SIG-M5 treated with dmso at 0.1 percent for 504 hours (cell line): ENCODE measurements around the gene TRIM45.
A peak's percentile ranks its signal among the peaks of the same experiment; 100 is the strongest.
"Not testable (repeated sequence)": the region's sequence is repeated elsewhere in the genome, so short reads cannot be mapped to it uniquely, and the experiment has no call there.

Experiments
- DNase-seq: peaks from one replicate; lab custom pipeline; 2025; ENCODE audit not compliant: unreplicated experiment; lab: John Stamatoyannopoulos, UW

The TRIM45 gene

DNA sequence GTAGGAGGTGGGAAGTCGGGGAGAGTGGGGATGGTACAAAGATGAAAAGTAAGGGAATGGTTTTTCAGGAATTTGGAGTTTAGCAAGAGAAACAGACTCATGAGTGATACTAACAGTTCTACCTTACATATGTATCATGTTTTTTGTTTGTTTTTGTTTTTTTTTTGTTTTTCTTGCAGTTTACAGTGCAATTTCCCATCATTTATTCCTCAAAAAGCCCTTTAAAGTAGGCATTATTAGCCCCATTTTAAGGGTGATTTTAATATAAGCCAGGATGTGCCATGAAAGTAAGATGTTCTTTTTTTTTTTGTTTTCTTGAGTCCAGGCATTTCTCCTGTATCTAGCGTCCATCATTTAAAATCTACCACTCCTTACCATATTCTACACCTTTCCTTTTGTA is 13.8 kb upstream of the TRIM45 start:
- no peak for DNase-seq

GRCh38 chr1:117130526-117130925 is 9.0 kb upstream of the TRIM45 start:
- DNase-seq, result no peak

DNA sequence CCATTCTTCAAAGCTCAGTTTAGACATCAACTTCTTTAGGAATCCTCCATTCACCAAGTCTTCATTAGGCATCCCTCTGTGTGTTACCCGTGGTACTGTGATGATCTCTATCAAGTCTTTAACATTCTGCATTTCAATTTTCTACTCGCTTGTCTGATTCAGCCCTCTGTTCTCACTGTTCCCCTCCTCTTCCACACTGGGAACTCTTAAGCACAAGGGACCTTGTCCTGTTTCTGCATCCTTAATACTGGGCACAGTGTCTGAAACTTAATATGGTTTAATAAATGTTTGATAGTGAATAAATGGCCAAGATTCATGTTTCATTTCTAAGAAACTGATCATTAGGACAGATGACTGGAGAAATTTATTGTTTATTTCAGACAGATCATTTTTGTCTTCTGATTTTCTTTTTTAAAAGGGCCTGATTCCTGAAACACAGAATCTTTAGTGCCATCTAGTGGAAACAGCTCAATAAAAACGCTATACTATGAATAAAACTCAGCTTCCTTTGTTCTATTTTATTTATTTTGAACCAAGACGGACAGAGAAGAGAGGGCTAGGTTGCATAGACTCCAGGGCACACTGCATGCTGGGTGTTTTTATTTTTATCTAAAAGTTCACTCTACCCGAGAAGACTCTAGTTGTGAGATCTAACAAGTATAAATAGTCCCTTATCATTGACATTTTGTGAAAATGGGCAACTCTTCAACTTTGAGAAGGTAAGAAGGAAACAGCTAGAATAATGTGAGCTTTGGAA is 7.0 kb upstream of the TRIM45 start:
- peak; percentile 64 for DNase-seq

- DNase-seq, result no peak
Observed at GRCh38 chr1:117127795-117128194, 6.2 kb upstream of the TRIM45 start.

- no peak for DNase-seq
Observed at GRCh38 chr1:117124661-117125060, 3.1 kb upstream of the TRIM45 start.

DNA sequence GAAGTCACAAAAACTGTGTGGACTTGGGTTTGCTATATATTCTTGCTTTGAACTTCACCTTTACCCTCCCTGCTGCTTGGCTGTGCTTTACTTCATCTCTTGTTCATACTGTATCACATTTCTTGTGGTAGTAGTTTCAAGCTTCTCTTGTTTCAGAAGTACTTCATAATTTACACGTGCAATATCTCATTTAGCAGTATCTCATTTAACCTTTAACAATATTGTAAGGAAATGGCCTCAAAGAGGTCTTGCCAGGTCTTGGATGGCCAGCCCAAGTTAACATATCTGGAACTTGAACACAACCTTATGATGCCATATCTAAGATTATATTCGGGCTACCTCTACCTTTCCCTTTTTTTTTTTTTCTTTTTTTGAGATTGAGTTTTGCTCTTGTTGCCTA is 1.7 kb upstream of the TRIM45 start:
- no peak for DNase-seq

- no peak for DNase-seq
Observed at GRCh38 chr1:117122330-117123025, 929 bp upstream of the TRIM45 start.

DNA sequence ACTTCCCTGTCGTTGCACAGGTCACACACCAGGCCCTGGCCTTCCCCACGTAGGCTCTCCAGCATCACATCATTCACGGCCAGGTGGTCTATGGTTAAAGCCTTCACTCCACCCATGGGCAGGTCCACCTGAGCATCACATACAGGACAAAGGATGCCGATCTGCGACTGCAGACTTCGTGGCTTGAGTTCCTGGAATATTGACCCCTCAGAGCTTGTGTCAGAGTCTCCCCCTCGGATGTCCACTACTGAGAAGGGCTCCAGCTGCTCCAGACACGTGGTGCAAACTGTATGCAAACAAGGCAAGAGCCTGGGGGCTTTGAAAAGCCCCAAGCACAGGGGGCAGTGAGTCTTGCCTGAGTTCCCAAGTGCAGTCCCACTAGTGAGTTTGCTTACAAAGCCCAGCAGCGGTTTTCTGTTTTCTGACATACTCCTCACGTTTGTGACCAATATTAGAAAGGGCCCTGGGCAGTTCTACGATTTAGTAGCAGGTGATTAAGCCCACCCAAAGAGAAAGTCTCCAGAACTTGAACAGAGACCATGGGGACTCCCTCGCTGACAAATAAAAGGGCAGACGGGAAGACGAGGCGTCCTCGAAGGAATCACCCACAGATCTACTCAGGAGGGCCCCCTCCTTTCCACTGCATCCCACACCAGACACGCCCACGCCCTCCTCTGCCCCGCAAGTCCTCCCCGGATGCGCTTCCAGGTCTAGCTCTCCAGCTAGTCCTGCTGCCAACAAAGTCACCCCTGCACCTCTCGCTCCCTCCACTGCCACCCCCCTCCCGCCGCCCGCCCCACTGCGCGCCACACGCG is 568 bp downstream of the TRIM45 start:
- DNase-seq, result peak; percentile 53

DNA sequence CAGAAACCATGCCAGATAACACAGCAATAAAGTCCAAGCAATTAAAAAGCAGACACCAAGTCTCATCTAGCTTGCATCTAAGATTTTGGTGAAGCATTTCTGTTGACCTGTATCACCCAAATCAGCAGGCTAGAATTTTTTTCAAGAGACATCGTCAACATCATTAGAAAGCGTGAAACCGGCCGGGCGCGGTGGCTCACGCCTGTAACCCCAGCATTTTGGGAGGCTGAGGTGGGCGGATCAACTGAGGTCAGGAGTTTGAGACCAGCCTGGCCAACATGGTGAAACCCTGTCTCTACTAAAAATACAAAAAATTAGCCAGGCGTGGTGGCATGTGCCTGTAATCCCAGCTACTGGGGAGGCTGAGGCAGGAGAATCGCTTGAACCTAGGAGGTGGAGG is 2.4 kb downstream of the TRIM45 start:
- not testable (repeated sequence) for DNase-seq

DNA sequence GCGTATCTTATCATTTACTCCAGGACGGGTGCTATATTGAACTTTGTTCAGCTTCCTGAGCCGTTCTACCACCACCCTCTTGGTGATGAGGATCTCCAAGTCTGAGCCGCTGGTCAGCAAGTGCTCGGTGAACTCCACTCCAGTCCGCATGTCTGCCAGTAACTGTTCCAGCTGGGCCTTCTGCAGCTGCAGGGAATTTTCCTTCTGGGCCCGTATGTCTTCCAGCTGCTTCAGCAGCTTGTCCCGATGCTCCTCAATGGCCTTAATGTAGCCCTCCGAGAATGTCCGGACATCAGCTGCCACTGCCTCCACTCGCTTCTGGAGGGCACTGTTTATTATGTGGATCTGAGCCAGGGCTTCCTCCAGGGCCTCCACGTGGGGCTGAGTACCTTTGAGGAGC is 3.4 kb downstream of the TRIM45 start:
- DNase-seq, result no peak

DNA sequence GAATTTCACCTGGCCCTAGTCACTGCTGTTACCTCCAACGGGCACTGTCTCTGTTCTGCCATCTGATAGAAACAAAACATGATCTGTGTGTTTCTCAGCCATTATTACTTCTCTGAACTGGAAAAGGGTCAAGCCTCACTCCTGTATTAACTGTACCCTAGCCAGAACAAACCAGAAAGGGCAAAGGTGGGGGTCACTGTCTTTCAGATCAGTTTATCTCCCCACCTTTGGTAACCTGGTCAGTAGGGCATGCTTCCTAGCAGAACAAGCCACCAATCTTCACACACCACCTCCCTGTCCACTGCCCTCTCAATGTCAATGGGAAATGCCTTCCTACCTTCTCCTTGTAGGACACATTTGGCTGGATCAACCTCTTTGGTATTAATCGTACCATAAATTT is 3.9 kb downstream of the TRIM45 start:
- no peak for DNase-seq

- DNase-seq, result no peak
Observed at GRCh38 chr1:117116784-117117130, 4.8 kb downstream of the TRIM45 start.

- no peak for DNase-seq
Observed at GRCh38 chr1:117116090-117116783, 5.3 kb downstream of the TRIM45 start.

DNA sequence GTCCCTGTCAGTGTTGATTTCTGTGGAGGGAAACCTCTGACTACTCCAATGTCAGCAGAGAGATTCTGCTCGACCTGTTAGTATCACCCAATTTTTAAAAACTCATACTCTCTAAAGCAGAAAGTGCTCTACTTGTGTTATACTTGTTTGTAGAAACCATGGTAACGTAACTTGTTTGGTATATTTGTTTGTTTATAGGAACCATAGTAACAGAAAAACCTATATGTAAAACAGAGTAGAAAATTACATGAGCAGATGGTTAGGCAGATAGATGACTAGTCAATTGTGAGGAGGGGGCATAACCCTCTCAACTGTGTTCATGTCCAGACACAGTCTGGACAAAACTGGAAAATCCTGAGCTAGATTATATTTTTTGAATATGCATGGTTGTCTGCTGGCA is 6.7 kb downstream of the TRIM45 start:
- no peak for DNase-seq

- no peak for DNase-seq
Observed at GRCh38 chr1:117113199-117113598, 8.3 kb downstream of the TRIM45 start.

DNA sequence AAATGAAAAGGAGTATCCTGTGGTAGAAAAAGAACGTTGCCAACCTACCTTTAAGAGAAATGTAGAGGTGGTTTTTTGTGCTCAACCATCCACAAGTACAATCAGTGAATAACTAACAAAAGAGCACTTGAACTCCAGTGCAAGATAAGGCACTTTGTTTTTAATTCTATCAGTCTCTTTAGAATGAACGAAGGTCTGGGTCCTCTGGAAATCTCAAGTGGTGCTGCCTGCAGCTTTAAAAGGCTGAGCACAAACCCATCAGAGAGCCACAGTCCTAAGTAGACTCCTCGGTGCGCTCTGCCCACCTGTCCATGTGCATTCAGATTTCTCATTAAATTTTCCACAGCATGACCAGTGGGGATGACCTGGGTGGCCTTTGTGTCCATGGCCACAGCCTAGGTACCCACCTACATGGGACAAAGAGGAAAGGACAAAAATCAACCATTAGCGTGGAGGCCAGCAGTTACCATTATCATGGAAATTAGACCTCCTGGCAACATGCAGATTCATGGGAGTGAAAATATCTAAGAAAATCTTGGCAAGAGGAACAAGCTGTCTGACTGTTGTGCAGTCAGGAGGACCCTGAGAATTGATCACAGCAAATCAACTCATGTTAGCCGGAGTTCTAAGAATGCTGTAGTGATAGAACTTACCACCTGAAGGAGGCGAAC is 9.4 kb downstream of the TRIM45 start:
- no peak for DNase-seq

GRCh38 chr1:117110774-117111173 is 10.8 kb downstream of the TRIM45 start:
- no peak for DNase-seq

- DNase-seq, result no peak
Observed at GRCh38 chr1:117107364-117107763, 14.2 kb downstream of the TRIM45 start.

DNA sequence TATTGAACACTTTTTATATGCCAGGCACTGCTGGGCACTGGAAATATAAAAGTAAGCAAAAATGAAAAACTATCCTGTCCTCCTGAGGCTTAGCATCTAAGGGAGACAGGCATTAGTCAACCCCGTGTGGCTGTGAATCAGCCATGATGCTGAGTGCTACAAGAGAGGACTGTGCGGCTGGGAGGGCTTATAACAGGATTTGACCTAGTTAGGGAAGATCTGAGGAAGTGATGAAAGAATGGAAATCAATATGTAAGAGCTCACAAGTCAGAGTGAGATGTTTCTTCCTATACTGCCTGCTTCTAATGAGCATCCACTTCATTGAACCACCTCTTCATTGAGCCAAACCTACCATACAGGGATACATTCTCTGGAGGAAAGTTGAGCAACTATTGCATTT is 15.1 kb downstream of the TRIM45 start:
- no peak for DNase-seq

GRCh38 chr1:117105722-117106121 is 15.8 kb downstream of the TRIM45 start:
- DNase-seq, result no peak

DNA sequence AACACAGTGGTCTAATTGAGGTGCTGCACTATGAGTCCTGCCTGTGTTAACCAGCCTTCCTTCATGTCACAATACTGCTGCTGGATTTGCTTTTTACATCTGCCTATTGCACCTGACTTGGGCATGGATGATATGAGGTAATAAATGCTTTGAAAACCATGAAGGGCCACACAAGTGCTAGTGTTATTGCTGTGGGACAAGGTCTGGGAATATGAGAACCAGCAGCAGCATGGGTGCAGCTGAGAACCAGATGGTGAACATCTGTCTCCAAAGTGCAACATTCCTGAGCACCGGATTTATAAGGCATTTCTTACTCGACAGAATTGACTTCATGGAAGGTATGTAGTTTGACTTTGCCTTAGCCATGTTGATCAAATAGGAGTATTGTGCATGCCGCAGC is 16.6 kb downstream of the TRIM45 start:
- DNase-seq, result no peak
